HG03439 (cell line): ENCODE data around the gene OR51I2.

Experiments
- ATAC-seq: cut with Tn5 transposase; IDR thresholded peaks from one replicate; pipeline ENCODE4 v1.9.1; 2021; ENCODE audit warnings: mild to moderate bottlenecking, moderate library complexity; ENCODE audit not compliant: unreplicated experiment

OR51I2 gene

DNA sequence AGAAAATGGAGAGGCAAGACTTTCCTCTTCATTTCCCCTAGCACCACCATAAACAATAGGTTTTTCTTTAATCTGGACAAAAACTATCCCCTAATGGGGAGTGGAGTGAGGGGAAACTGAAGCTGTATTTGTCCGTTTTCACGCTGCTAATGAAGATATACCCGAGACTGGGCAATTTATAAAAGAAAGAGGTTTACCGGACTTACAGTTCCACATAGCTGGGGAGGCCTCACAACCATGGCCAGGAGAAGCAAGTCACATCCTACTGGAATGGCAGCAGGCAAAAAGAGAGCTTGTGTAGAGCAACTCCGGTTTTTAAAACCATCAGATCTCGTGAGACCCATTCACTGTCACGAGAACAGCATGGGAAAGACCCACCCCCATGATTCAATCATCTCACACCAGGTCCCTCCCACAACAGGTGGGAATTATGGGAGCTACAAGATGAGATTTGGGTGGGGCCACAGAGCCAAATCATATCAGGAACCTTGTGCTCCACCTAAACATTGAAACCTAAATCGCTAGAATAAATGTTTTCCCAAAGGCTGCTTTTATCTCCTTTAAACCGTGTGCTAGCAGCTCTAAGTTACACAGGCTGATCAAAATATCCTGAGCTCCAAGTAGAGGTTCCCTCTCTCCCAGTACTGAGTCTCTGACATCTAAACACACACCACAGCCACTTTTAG lies 56.4 kb downstream of the OR51I2 start:
- no peak for ATAC-seq
